Liver (tissue), 3 donors: ENCODE measurements around the gene DHX15.
"Not testable (repeated sequence)": the region's sequence is repeated elsewhere in the genome, so short reads cannot be mapped to it uniquely, and the experiment has no call there.

Experiments
- GABPA ChIP-seq, 2 donors: IDR thresholded peaks in 1 of 2; conservative IDR thresholded peaks in 1 of 2; 2 replicates each; pipeline ENCODE4 v1.6.1; 2016; ENCODE audit warnings: antibody characterized with exemption in 2 of 2, mild to moderate bottlenecking in 1 of 2, moderate library complexity in 1 of 2
- HNF4G ChIP-seq: IDR thresholded peaks from 2 replicates; pipeline ENCODE4 v1.6.1; 2016; ENCODE audit warnings: antibody characterized with exemption
- JUND ChIP-seq, 2 donors: IDR thresholded peaks; 2 replicates each; pipeline ENCODE4 v1.6.1; 2016; ENCODE audit warnings: antibody characterized with exemption in 2 of 2
- REST ChIP-seq: IDR thresholded peaks from 2 replicates; pipeline ENCODE4 v1.6.1; 2016; ENCODE audit warnings: antibody characterized with exemption, mild to moderate bottlenecking
- TAF1 ChIP-seq: conservative IDR thresholded peaks from 2 replicates; pipeline ENCODE4 v1.6.1; 2016; ENCODE audit warnings: antibody characterized with exemption, mild to moderate bottlenecking
- ZBTB33 ChIP-seq: IDR thresholded peaks from 2 replicates; pipeline ENCODE4 v1.6.1; 2016; ENCODE audit warnings: antibody characterized with exemption
- TF ChIP-seq, protein P1 (sequence below): fragments of 150-350 bp; IDR thresholded peaks from 2 replicates; pipeline ENCODE4 v1.5.1; 2017; ENCODE audit warnings: improper control_type of control experiment, low read depth, low read length; ENCODE audit not compliant: missing input control
- donor health status: healthy.
- donor health status: healthy.

DNA sequence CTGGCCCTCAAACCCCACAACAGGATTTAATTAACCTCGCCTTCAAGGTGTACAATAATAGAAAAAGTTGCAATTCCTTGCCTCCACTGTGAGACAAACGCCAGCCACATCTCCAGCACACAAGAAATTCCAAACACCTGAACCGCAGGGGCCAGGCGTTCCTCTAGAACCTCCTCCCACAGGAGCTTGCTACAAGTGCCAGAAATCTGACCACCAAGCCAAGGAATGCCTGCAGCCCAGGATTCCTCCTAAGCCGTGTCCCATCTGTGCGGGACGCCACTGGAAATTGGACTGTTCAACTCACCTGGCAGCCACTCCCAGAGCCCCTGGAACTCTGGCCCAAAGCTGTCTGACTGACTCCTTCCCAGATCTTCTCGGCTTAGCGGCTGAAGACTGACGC, 81.3 kb downstream of the DHX15 start:
- not testable (repeated sequence) for TF ChIP-seq JUND (IDR thresholded peaks at IDR 0.05); GABPA (IDR thresholded peaks at IDR 0.05 in 1 of 2, conservative IDR thresholded peaks at IDR 0.05 in 1 of 2); REST; ZBTB33; HNF4G; TAF1
- TF ChIP-seq, protein P1, sequence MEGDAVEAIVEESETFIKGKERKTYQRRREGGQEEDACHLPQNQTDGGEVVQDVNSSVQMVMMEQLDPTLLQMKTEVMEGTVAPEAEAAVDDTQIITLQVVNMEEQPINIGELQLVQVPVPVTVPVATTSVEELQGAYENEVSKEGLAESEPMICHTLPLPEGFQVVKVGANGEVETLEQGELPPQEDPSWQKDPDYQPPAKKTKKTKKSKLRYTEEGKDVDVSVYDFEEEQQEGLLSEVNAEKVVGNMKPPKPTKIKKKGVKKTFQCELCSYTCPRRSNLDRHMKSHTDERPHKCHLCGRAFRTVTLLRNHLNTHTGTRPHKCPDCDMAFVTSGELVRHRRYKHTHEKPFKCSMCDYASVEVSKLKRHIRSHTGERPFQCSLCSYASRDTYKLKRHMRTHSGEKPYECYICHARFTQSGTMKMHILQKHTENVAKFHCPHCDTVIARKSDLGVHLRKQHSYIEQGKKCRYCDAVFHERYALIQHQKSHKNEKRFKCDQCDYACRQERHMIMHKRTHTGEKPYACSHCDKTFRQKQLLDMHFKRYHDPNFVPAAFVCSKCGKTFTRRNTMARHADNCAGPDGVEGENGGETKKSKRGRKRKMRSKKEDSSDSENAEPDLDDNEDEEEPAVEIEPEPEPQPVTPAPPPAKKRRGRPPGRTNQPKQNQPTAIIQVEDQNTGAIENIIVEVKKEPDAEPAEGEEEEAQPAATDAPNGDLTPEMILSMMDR, result not testable (repeated sequence)
